IMR-90 (cell line): ENCODE data around the gene NEIL3. TPM values are rescaled to one million over a fixed set of nuclear protein-coding genes. Genes with fewer than 3 reads are reported as not detected.

Experiments
- ATAC-seq: fragments of 200-7000 bp; cut with Tn5 transposase; 2 replicates; pipeline ENCODE4 v1.9.1; 2020; ENCODE audit warnings: low read depth, mild to moderate bottlenecking, moderate library complexity
- BruUV-seq: library from RNA; stranded (reverse); fragments of 400-500 nt; replicated peaks from 2 replicates; lab custom pipeline; 2021; lab: Mats Ljungman, UMichigan
- CTCF ChIA-PET: fragments of 300-600 bp; formaldehyde crosslinking; extraction: SDS; loops from one replicate; lab custom pipeline; 2021; ENCODE audit warnings: antibody characterized with exemption; lab: Yijun Ruan, JAX
- POLR2A ChIA-PET: fragments of 300-600 bp; sonication (Branson Sonifier 250); formaldehyde crosslinking; loops from one replicate; lab custom pipeline; 2022; ENCODE audit warnings: antibody characterized with exemption; ENCODE audit not compliant: unreplicated experiment; lab: Charles Lee
- DNase-seq: peaks from one replicate; pipeline ENCODE4 v3.0.0; 2013
- H2AFZ ChIP-seq: replicated peaks from 2 replicates; pipeline ENCODE3; 2013; ENCODE audit warnings: low read length, mild to moderate bottlenecking; ENCODE audit not compliant: poor library complexity
- H2AK5ac ChIP-seq: 2 replicates; pipeline ENCODE4 v1.6.1; 2013; ENCODE audit warnings: low read depth, low read length, inconsistent platforms
- H2AK9ac ChIP-seq: replicated peaks from 2 replicates; pipeline ENCODE3; 2013; ENCODE audit warnings: mild to moderate bottlenecking, low read depth, low read length, moderate library complexity; ENCODE audit not compliant: poor library complexity
- H2BK120ac ChIP-seq: 2 replicates; pipeline ENCODE4 v1.6.1; 2013; ENCODE audit warnings: low read depth, low read length, inconsistent platforms
- H2BK15ac ChIP-seq: 3 replicates; pipeline ENCODE4 v1.6.1; 2013; ENCODE audit warnings: low read depth, low read length, inconsistent platforms
- H2BK20ac ChIP-seq: 2 replicates; pipeline ENCODE4 v1.6.1; 2013; ENCODE audit warnings: low read depth, mild to moderate bottlenecking, inconsistent platforms, low read length, moderate library complexity
- H2BK5ac ChIP-seq: 2 replicates; pipeline ENCODE4 v1.6.1; 2013; ENCODE audit warnings: mild to moderate bottlenecking, low read depth, low read length, inconsistent platforms; ENCODE audit not compliant: poor library complexity, severe bottlenecking
- H3K14ac ChIP-seq: replicated peaks from 2 replicates; pipeline ENCODE4 v1.6.1; 2013; ENCODE audit warnings: low read depth, low read length, inconsistent platforms
- H3K18ac ChIP-seq: 2 replicates; pipeline ENCODE4 v1.6.1; 2013; ENCODE audit warnings: low read depth, low read length, control low read depth
- H3K23ac ChIP-seq: 2 replicates; pipeline ENCODE4 v1.6.1; 2013; ENCODE audit warnings: low read depth, low read length, inconsistent platforms
- H3K27ac ChIP-seq: 2 replicates; pipeline ENCODE4 v1.5.1; 2013; ENCODE audit warnings: mild to moderate bottlenecking, control low read depth, low read length; ENCODE audit not compliant: insufficient read depth
- H3K27me3 ChIP-seq: 2 replicates; pipeline ENCODE4 v1.6.1; 2013; ENCODE audit warnings: low read length; ENCODE audit not compliant: control insufficient read depth, insufficient read depth
- H3K36me3 ChIP-seq: 2 replicates; pipeline ENCODE4 v1.6.1; 2013; ENCODE audit warnings: low read length, mixed read lengths; ENCODE audit not compliant: control insufficient read depth, insufficient read depth
- H3K4ac ChIP-seq: 2 replicates; pipeline ENCODE4 v1.6.1; 2013; ENCODE audit warnings: low read depth, low read length, inconsistent platforms
- H3K4me1 ChIP-seq: 2 replicates; pipeline ENCODE4 v1.6.1; 2013; ENCODE audit warnings: low read length, mixed read lengths; ENCODE audit not compliant: control insufficient read depth, insufficient read depth
- H3K4me2 ChIP-seq: 2 replicates; pipeline ENCODE4 v1.6.1; 2013; ENCODE audit warnings: low read depth, mild to moderate bottlenecking, control low read depth, low read length, moderate library complexity
- H3K4me3 ChIP-seq: 2 replicates; pipeline ENCODE4 v1.5.1; 2013; ENCODE audit warnings: low read depth, mild to moderate bottlenecking, control low read depth, low read length, moderate library complexity; ENCODE audit not compliant: insufficient read depth
- H3K56ac ChIP-seq: 2 replicates; pipeline ENCODE4 v1.6.1; 2013; ENCODE audit warnings: low read length, inconsistent platforms; ENCODE audit not compliant: insufficient read depth; ENCODE audit errors: extremely low read depth
- H3K79me1 ChIP-seq, 2 experiments: 2 replicates each; pipeline ENCODE4 v1.6.1; 2013; ENCODE audit warnings: low read length in 2 of 2, inconsistent platforms in 1 of 2, low read depth in 1 of 2
- H3K9ac ChIP-seq: 2 replicates; pipeline ENCODE4 v1.6.1; 2013; ENCODE audit warnings: low read depth, low read length, control low read depth
- H3K9me1 ChIP-seq: 2 replicates; pipeline ENCODE4 v1.6.1; 2013; ENCODE audit warnings: low read length, inconsistent platforms; ENCODE audit not compliant: insufficient read depth
- H3K9me3 ChIP-seq: 2 replicates; pipeline ENCODE4 v1.6.1; 2013; ENCODE audit warnings: low read length; ENCODE audit not compliant: control insufficient read depth, insufficient read depth
- H4K20me1 ChIP-seq: 2 replicates; pipeline ENCODE4 v1.6.1; 2013; ENCODE audit warnings: low read length, inconsistent platforms; ENCODE audit not compliant: insufficient read depth
- H4K5ac ChIP-seq: 2 replicates; pipeline ENCODE4 v1.6.1; 2013; ENCODE audit warnings: mild to moderate bottlenecking, low read depth, low read length, control low read depth
- H4K8ac ChIP-seq, 2 experiments: 2 replicates each; pipeline ENCODE4 v1.6.1; 2013; ENCODE audit warnings: low read depth in 2 of 2, low read length in 2 of 2, control low read depth in 1 of 2, inconsistent platforms in 1 of 2
- H4K91ac ChIP-seq: 2 replicates; pipeline ENCODE4 v1.6.1; 2013; ENCODE audit warnings: low read depth, low read length, inconsistent platforms; ENCODE audit not compliant: insufficient read depth
- BHLHE40 ChIP-seq: fragments of 150-350 bp; IDR thresholded peaks from 2 replicates; pipeline ENCODE4 v1.6.1; 2016; ENCODE audit warnings: mild to moderate bottlenecking, low read depth, low read length
- CEBPB ChIP-seq: IDR thresholded peaks from 2 replicates; pipeline ENCODE4 v1.6.1; 2012; ENCODE audit warnings: low read depth, low read length, improper control_type of control experiment
- CHD1 ChIP-seq: IDR thresholded peaks from 2 replicates; pipeline ENCODE4 v1.6.1; 2012; ENCODE audit warnings: low read depth, low read length, improper control_type of control experiment
- FOS ChIP-seq: fragments of 150-350 bp; IDR thresholded peaks from 2 replicates; pipeline ENCODE4 v1.6.1; 2016; ENCODE audit warnings: low read depth, low read length
- MAFK ChIP-seq: IDR thresholded peaks from 2 replicates; pipeline ENCODE4 v1.6.1; 2012; ENCODE audit warnings: low read depth, low read length, improper control_type of control experiment
- MAZ ChIP-seq: IDR thresholded peaks from 2 replicates; pipeline ENCODE4 v1.6.1; 2012; ENCODE audit warnings: low read depth, mild to moderate bottlenecking, low read length, improper control_type of control experiment, moderate library complexity, borderline replicate concordance
- MXI1 ChIP-seq: IDR thresholded peaks from 2 replicates; pipeline ENCODE4 v1.6.1; 2012; ENCODE audit warnings: low read depth, mild to moderate bottlenecking, low read length, moderate library complexity, borderline replicate concordance
- NFE2L2 ChIP-seq: fragments of 150-350 bp; IDR thresholded peaks from 2 replicates; pipeline ENCODE4 v1.6.1; 2016; ENCODE audit warnings: low read depth, mild to moderate bottlenecking, low read length
- POLR2A ChIP-seq: IDR thresholded peaks from 2 replicates; pipeline ENCODE4 v1.6.1; 2012; ENCODE audit warnings: mild to moderate bottlenecking, low read depth, low read length
- RAD21 ChIP-seq: IDR thresholded peaks from 2 replicates; pipeline ENCODE4 v1.6.1; 2012; ENCODE audit warnings: low read length, improper control_type of control experiment
- RCOR1 ChIP-seq: IDR thresholded peaks from 2 replicates; pipeline ENCODE4 v1.6.1; 2012; ENCODE audit warnings: mild to moderate bottlenecking, low read length, improper control_type of control experiment; ENCODE audit not compliant: insufficient replicate concordance
- RFX5 ChIP-seq: IDR thresholded peaks from 2 replicates; pipeline ENCODE4 v1.8.0; 2012; ENCODE audit warnings: low read depth, mild to moderate bottlenecking, low read length, moderate library complexity
- SMC3 ChIP-seq: fragments of 150-350 bp; IDR thresholded peaks from 2 replicates; pipeline ENCODE4 v1.6.1; 2016; ENCODE audit warnings: low read depth, mild to moderate bottlenecking, antibody characterized with exemption, low read length, moderate library complexity
- WGBS, 2 experiments: methylation state at CpG; one replicate each; pipeline versions ENCODE4 v1.1.5 to v1.1.7; 2013; ENCODE audit warnings: missing lambda C conversion rate in 2 of 2; ENCODE audit not compliant: insufficient read length in 1 of 2; ENCODE audit errors: extremely low coverage in 2 of 2; 5-methylcytosine and 5-hydroxymethylcytosine counted together
- dilution Hi-C: fragments of 300-500 bp; cut with HindIII; formaldehyde crosslinking; loops from one replicate; pipeline ENCODE4 v1.14.3; 2018; ENCODE audit warnings: low sequenced_read_pairs; ENCODE audit not compliant: unreplicated experiment
- in situ Hi-C: fragments of 300-500 bp; cut with MboI; formaldehyde crosslinking; loops from 3 replicates; pipeline ENCODE4 v1.14.3; 2019; ENCODE audit warnings: low sequenced_read_pairs, inconsistent platforms, mixed read lengths
- intact Hi-C: fragments of 100-400 bp; cut with micrococcal nuclease; formaldehyde crosslinking; loops from 2 replicates; pipeline ENCODE4 v1.10.0; 2022
- polyA plus RNA-seq, 3 experiments: library from polyadenylated mRNA; depleted of rRNA; stranded (reverse); fragments of >200 nt; gene quantifications; 2 replicates each; pipeline ENCODE4 v1.2.3, GENCODE V29; 2012; ENCODE audit warnings: low replicate concordance in 1 of 3
- total RNA-seq: library from RNA; depleted of rRNA; stranded (reverse); fragments of >200 nt; gene quantifications from 2 replicates; pipeline ENCODE4 v1.2.3, GENCODE V29; 2012
- TF ChIP-seq, protein P1 (sequence below): fragments of 150-350 bp; IDR thresholded peaks from 2 replicates; pipeline ENCODE4 v1.6.1; 2016; ENCODE audit warnings: low read depth, mild to moderate bottlenecking, low read length, moderate library complexity, borderline replicate concordance
- TF ChIP-seq, protein P2 (sequence below): fragments of 150-350 bp; IDR thresholded peaks from 2 replicates; pipeline ENCODE4 v1.6.1; 2017; ENCODE audit warnings: mild to moderate bottlenecking, antibody characterized with exemption, low read length, low read depth
- TF ChIP-seq, protein P3 (sequence below): conservative IDR thresholded peaks from 2 replicates; pipeline ENCODE4 v1.5.1; 2012; ENCODE audit warnings: mild to moderate bottlenecking, low read depth, low read length, improper control_type of control experiment

Gene NEIL3
- total and polyA plus RNA-seq, 2 of the 4 experiments (the other 2 are of a cell fraction): 4.4 to 7.9 TPM

DNA sequence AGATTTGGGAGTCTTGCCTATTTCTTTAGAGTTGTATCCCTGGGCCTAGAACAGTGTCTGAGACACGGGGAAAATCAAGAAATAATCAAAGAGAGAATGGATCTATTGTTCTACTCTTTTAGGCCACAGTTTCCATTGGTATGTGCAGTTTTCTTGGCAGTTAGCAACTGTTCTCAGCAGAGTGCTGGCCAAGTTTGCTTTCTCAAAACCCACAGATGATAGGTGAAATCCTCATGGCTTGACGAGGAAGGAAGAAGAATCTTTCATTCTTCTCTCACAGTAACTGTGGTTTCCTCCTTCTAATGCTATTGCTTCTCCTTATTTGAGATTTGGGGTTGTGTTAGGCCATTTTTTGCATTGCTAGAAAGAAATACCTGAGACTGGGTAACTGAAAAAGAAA lies 90.4 kb downstream of the NEIL3 start:
- H3K9me3 ChIP-seq: no peaks in the 10 kb centered on the region
- no peak overlapping the region for H3K4ac ChIP-seq
- H2AK9ac ChIP-seq: no peak overlapping the region
- in situ Hi-C loops (no loop called here), intact Hi-C loops (no loop called here), dilution Hi-C loops (no loop called here)
- no peak overlapping the region for H3K4me2 ChIP-seq
- no peak overlapping the region for H2AK5ac ChIP-seq
- H3K9ac ChIP-seq: no peak overlapping the region
- no peak overlapping the region for H4K5ac ChIP-seq
- no peaks in the 10 kb centered on the region for H3K36me3 ChIP-seq
- H3K79me1 ChIP-seq: no peaks in the 10 kb centered on the region
- no peaks in the 10 kb centered on the region for H3K9me1 ChIP-seq
- CTCF ChIA-PET: interaction anchor here (1.0 kb wide), 1 partner anchor 14 kb away, joined by 3 read pairs; no protein-coding TSS in a partner anchor
- H2BK20ac ChIP-seq: no peak overlapping the region
- no peaks in the 10 kb centered on the region for H3K4me1 ChIP-seq
- no TSS peak for BruUV-seq
- H3K23ac ChIP-seq: no peak overlapping the region
- H3K4me3 ChIP-seq: no peak overlapping the region
- H4K91ac ChIP-seq: no peak overlapping the region
- H3K27ac ChIP-seq: no peak overlapping the region
- TF ChIP-seq CHD1 (no peak), RFX5 (no peak), BHLHE40 (no peak), SMC3 (no peak), NFE2L2 (no peak), RAD21 (no peak), RCOR1 (no peak), MAFK (no peak), POLR2A (no peak), CEBPB (no peak), FOS (no peak), MXI1 (no peak), MAZ (no peak)
- TF ChIP-seq, protein P1, sequence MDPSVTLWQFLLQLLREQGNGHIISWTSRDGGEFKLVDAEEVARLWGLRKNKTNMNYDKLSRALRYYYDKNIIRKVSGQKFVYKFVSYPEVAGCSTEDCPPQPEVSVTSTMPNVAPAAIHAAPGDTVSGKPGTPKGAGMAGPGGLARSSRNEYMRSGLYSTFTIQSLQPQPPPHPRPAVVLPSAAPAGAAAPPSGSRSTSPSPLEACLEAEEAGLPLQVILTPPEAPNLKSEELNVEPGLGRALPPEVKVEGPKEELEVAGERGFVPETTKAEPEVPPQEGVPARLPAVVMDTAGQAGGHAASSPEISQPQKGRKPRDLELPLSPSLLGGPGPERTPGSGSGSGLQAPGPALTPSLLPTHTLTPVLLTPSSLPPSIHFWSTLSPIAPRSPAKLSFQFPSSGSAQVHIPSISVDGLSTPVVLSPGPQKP: no peak
- TF ChIP-seq, protein P2, sequence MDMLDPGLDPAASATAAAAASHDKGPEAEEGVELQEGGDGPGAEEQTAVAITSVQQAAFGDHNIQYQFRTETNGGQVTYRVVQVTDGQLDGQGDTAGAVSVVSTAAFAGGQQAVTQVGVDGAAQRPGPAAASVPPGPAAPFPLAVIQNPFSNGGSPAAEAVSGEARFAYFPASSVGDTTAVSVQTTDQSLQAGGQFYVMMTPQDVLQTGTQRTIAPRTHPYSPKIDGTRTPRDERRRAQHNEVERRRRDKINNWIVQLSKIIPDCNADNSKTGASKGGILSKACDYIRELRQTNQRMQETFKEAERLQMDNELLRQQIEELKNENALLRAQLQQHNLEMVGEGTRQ: no peak
- TF ChIP-seq, protein P3, sequence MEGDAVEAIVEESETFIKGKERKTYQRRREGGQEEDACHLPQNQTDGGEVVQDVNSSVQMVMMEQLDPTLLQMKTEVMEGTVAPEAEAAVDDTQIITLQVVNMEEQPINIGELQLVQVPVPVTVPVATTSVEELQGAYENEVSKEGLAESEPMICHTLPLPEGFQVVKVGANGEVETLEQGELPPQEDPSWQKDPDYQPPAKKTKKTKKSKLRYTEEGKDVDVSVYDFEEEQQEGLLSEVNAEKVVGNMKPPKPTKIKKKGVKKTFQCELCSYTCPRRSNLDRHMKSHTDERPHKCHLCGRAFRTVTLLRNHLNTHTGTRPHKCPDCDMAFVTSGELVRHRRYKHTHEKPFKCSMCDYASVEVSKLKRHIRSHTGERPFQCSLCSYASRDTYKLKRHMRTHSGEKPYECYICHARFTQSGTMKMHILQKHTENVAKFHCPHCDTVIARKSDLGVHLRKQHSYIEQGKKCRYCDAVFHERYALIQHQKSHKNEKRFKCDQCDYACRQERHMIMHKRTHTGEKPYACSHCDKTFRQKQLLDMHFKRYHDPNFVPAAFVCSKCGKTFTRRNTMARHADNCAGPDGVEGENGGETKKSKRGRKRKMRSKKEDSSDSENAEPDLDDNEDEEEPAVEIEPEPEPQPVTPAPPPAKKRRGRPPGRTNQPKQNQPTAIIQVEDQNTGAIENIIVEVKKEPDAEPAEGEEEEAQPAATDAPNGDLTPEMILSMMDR: no peak
- peak; percentile 12 for DNase-seq
- H3K18ac ChIP-seq: no peak overlapping the region
- no peaks in the 10 kb centered on the region for H3K27me3 ChIP-seq
- no peak overlapping the region for H2BK5ac ChIP-seq
- no peak overlapping the region for H2AFZ ChIP-seq
- no peaks in the 10 kb centered on the region for H4K20me1 ChIP-seq
- no peak overlapping the region for H2BK15ac ChIP-seq
- no peak overlapping the region for H2BK120ac ChIP-seq
- no peak overlapping the region for H4K8ac ChIP-seq
- no peak overlapping the region for H3K56ac ChIP-seq
- H3K14ac ChIP-seq: no peak overlapping the region
- POLR2A ChIA-PET: no interaction called here
- WGBS, 2 experiments: no CpG with 5 or more reads among the region's 2 CpGs
- ATAC-seq: no peak
